ENCODE measurements around the gene SYT8.

SYT8 gene

GRCh38 chr11:1838077-1838425 is 3.3 kb downstream of the SYT8 start:
- Histone ChIP-seq H3K79me2 (ENCODE audit: control insufficient read depth, low read length) (no peaks in the 10 kb centered on the region), H3K9me3 (ENCODE audit: control insufficient read depth, insufficient read depth, low read length) (no peaks in the 10 kb centered on the region), H3K9me2 (replicated peaks; ENCODE audit: control insufficient read depth, low read length) (no peaks in the 10 kb centered on the region), H3K27me3 (ENCODE audit: control insufficient read depth, low read length) (no peaks in the 10 kb centered on the region), H3K4me3 (ENCODE audit: low read length) (no peak overlapping the region), H3K4me1 (ENCODE audit: control insufficient read depth, low read length) (peaks cover 30% of the 10 kb centered on the region), H3F3A (ENCODE audit: control insufficient read depth, insufficient read depth) (no peaks in the 10 kb centered on the region), H3K4me2 (ENCODE audit: low read length) (peak overlapping the region; percentile 42), H4K20me1 (ENCODE audit: control insufficient read depth, insufficient read depth, low read depth, low read length) (no peaks in the 10 kb centered on the region), H3K27ac (ENCODE audit: low read depth, low read length) (no peak overlapping the region), H3K36me3 (ENCODE audit: control insufficient read depth, low read length) (no peaks in the 10 kb centered on the region)
- TF ChIP-seq CTCF (IDR thresholded peaks at IDR 0.05; ENCODE audit: low read depth, low read length, poor library complexity, severe bottlenecking) (no peak), EZH2phosphoT487 (IDR thresholded peaks at IDR 0.05; ENCODE audit: borderline replicate concordance, low read length) (no peak)

GRCh38 chr11:1838426-1839144 is 3.8 kb downstream of the SYT8 start, which contains the start of gene TNNI2:
Gene TNNI2 (plus strand): TSS chr11:1838981. CDS start chr11:1839697, 716 bp downstream.
- no peaks in the 10 kb centered on the region for H4K20me1 ChIP-seq (ENCODE audit: control insufficient read depth, insufficient read depth, low read depth, low read length)
- no peaks in the 10 kb centered on the region for H3K9me3 ChIP-seq (ENCODE audit: control insufficient read depth, insufficient read depth, low read length)

GRCh38 chr11:1839204-1839923 is 4.6 kb downstream of the SYT8 start:
- H3K9me3 ChIP-seq (ENCODE audit: control insufficient read depth, insufficient read depth, low read length) = no peaks in the 10 kb centered on the region
- H3K27ac ChIP-seq (ENCODE audit: low read depth, low read length) = 0 out of 2 replicates have a peak overlapping the region, but pooled peaks have one; percentile 23
- no peaks in the 10 kb centered on the region for H4K20me1 ChIP-seq (ENCODE audit: control insufficient read depth, insufficient read depth, low read depth, low read length)
- H3K36me3 ChIP-seq (ENCODE audit: control insufficient read depth, low read length) = no peaks in the 10 kb centered on the region
- H3K4me2 ChIP-seq (ENCODE audit: low read length) = peak overlapping the region; percentile 53
- no peaks in the 10 kb centered on the region for H3K79me2 ChIP-seq (ENCODE audit: control insufficient read depth, low read length)
- no peaks in the 10 kb centered on the region for H3K9me2 ChIP-seq (replicated peaks; ENCODE audit: control insufficient read depth, low read length)
- no peaks in the 10 kb centered on the region for H3K27me3 ChIP-seq (ENCODE audit: control insufficient read depth, low read length)
- H3K4me1 ChIP-seq (ENCODE audit: control insufficient read depth, low read length) = peaks cover 38% of the 10 kb centered on the region
- peak overlapping the region; percentile 51 for H3K4me3 ChIP-seq (ENCODE audit: low read length)
- no peak for TF ChIP-seq EZH2phosphoT487 (IDR thresholded peaks at IDR 0.05; ENCODE audit: borderline replicate concordance, low read length)
- no peak for TF ChIP-seq CTCF (IDR thresholded peaks at IDR 0.05; ENCODE audit: low read depth, low read length, poor library complexity, severe bottlenecking)
- 0 out of 2 replicates have a peak, but pooled peaks cover 2% of the 10 kb centered on the region for H3F3A ChIP-seq (ENCODE audit: control insufficient read depth, insufficient read depth)

More at GRCh38 chr11:1838426-1839144, 3.8 kb downstream of the SYT8 start, which contains the start of gene TNNI2:
- Histone ChIP-seq H3K79me2 (ENCODE audit: control insufficient read depth, low read length) (no peaks in the 10 kb centered on the region), H3K9me2 (replicated peaks; ENCODE audit: control insufficient read depth, low read length) (no peaks in the 10 kb centered on the region), H3K27me3 (ENCODE audit: control insufficient read depth, low read length) (no peaks in the 10 kb centered on the region), H3K4me1 (ENCODE audit: control insufficient read depth, low read length) (peaks cover 30% of the 10 kb centered on the region), H3K27ac (ENCODE audit: low read depth, low read length) (0 out of 2 replicates have a peak within 1 kb of the TSS, but pooled peaks have one; percentile 23), H3K4me2 (ENCODE audit: low read length) (peak within 1 kb of the TSS; percentile 53), H3F3A (ENCODE audit: control insufficient read depth, insufficient read depth) (0 out of 2 replicates have a peak, but pooled peaks cover 2% of the 10 kb centered on the region), H3K36me3 (ENCODE audit: control insufficient read depth, low read length) (no peaks in the 10 kb centered on the region), H3K4me3 (ENCODE audit: low read length) (peak within 1 kb of the TSS; percentile 51)
- TF ChIP-seq EZH2phosphoT487 (IDR thresholded peaks at IDR 0.05; ENCODE audit: borderline replicate concordance, low read length) (no peak), CTCF (IDR thresholded peaks at IDR 0.05; ENCODE audit: low read depth, low read length, poor library complexity, severe bottlenecking) (no peak)

Data from DOHH2 (cell line).